Measurements from ENCODE around the gene ADRM1.

ADRM1 gene

DNA sequence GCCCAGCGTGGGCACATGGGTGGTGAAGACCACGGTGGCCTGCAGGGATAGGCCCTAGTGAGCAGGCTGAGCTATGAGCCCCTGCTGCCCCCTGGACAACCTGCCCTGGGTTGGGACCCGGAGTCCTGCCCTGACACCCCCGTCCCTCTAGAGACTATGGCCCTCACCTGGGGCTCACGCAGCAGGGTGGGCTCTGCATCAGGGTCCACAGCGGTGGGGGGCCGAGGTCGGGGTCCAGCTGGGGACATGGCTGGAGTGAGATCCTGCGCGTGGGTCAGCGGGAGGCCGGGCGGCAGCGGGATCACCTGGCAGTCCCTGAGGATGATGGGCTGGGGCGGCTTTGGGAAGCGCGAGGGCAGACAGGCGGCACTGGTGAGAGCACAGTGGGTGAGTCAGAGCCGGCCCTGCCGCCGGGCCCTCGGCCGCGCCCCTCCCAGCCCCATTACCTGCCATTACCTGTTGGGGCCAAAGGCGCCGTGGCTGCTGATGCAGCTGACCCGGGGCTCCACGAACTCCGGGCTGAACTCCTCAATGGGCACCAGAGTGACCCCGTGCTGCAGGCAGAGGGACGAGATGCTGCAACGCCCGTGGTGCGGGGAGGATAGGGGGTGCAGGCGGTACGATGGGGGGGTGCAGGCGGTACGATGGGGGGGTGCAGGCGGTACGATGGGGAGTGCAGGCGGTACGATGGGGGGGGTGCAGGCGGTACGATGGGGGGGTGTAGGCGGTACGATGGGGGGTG is 27.9 kb downstream of the ADRM1 start:
- no peak for DNase-seq (ENCODE audit: low read depth, low spot score)
- TF ChIP-seq, protein P1, sequence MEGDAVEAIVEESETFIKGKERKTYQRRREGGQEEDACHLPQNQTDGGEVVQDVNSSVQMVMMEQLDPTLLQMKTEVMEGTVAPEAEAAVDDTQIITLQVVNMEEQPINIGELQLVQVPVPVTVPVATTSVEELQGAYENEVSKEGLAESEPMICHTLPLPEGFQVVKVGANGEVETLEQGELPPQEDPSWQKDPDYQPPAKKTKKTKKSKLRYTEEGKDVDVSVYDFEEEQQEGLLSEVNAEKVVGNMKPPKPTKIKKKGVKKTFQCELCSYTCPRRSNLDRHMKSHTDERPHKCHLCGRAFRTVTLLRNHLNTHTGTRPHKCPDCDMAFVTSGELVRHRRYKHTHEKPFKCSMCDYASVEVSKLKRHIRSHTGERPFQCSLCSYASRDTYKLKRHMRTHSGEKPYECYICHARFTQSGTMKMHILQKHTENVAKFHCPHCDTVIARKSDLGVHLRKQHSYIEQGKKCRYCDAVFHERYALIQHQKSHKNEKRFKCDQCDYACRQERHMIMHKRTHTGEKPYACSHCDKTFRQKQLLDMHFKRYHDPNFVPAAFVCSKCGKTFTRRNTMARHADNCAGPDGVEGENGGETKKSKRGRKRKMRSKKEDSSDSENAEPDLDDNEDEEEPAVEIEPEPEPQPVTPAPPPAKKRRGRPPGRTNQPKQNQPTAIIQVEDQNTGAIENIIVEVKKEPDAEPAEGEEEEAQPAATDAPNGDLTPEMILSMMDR (IDR thresholded peaks at IDR 0.05; ENCODE audit: low read depth, low read length) = no peak
- in situ Hi-C loops (cut with HindIII; ENCODE audit: low sequenced_read_pairs) = no loop called here
- H3K4me3 ChIP-seq (ENCODE audit: low read depth, low read length) = no peak overlapping the region

GRCh38 chr20:62331347-62331746 is 28.6 kb downstream of the ADRM1 start:
- in situ Hi-C loops (cut with HindIII; ENCODE audit: low sequenced_read_pairs) = no loop called here
- TF ChIP-seq, protein P1 (IDR thresholded peaks at IDR 0.05; ENCODE audit: low read depth, low read length) = no peak
- no peak overlapping the region for H3K4me3 ChIP-seq (ENCODE audit: low read depth, low read length)
- DNase-seq (ENCODE audit: low read depth, low spot score) = no peak

DNA sequence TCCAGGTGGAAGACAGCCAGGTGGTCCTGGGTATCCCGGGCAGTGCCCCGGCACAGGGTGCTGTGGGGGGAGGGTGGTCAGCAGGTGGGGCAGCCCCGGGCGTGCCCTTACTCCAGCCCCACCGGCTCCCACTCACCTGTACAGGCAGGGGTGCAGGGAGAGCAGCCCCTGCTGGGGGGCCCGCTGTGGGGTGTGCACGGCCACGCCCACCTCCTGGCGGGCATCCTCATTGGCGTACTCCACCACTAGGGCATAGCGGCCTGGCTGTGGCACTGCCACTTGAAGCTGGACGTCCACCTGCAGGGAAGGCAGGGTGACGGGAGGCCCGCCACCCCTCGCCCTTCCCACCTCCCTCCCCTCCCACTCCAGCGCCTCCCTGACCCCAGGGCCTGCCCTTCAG is 29.6 kb downstream of the ADRM1 start:
- in situ Hi-C loops (cut with HindIII; ENCODE audit: low sequenced_read_pairs) = no loop called here
- TF ChIP-seq, protein P1 (IDR thresholded peaks at IDR 0.05; ENCODE audit: low read depth, low read length) = no peak
- H3K4me3 ChIP-seq (ENCODE audit: low read depth, low read length) = no peak overlapping the region
- DNase-seq (ENCODE audit: low read depth, low spot score) = no peak

- TF ChIP-seq, protein P1 (IDR thresholded peaks at IDR 0.05; ENCODE audit: low read depth, low read length) = no peak
- in situ Hi-C loops (cut with HindIII; ENCODE audit: low sequenced_read_pairs) = no loop called here
- DNase-seq (ENCODE audit: low read depth, low spot score) = no peak
- no peak overlapping the region for H3K4me3 ChIP-seq (ENCODE audit: low read depth, low read length)
Measured at GRCh38 chr20:62332989-62333819, 30.4 kb downstream of the ADRM1 start.

- TF ChIP-seq, protein P1 (IDR thresholded peaks at IDR 0.05; ENCODE audit: low read depth, low read length) = no peak
- no peak for DNase-seq (ENCODE audit: low read depth, low spot score)
- in situ Hi-C loops (cut with HindIII; ENCODE audit: low sequenced_read_pairs) = no loop called here
- H3K4me3 ChIP-seq (ENCODE audit: low read depth, low read length) = no peak overlapping the region
Measured at GRCh38 chr20:62333820-62334595, 31.2 kb downstream of the ADRM1 start.

GRCh38 chr20:62334881-62335280 is 32.1 kb downstream of the ADRM1 start:
- TF ChIP-seq, protein P1 (IDR thresholded peaks at IDR 0.05; ENCODE audit: low read depth, low read length) = no peak
- in situ Hi-C loops (cut with HindIII; ENCODE audit: low sequenced_read_pairs) = no loop called here
- H3K4me3 ChIP-seq (ENCODE audit: low read depth, low read length) = no peak overlapping the region
- no peak for DNase-seq (ENCODE audit: low read depth, low spot score)

Data from astrocyte of the spinal cord (primary cell).